Putamen (tissue), 1 donor: ENCODE results near the gene MEN1.

Experiments
- DNase-seq: peaks from one replicate; pipeline ENCODE4 v3.0.0-alpha.2; 2016; ENCODE audit warnings: low spot score

The MEN1 gene

GRCh38 chr11:64784813-64785581, 25.4 kb downstream of the MEN1 start:
- no peak for DNase-seq

- DNase-seq, result peak; percentile 100
Observed at GRCh38 chr11:64778473-64779298, 31.7 kb downstream of the MEN1 start, which contains the start of gene SF1. TSS of gene SF1 (minus strand) at chr11:64778542. CDS start at chr11:64778392, 150 bp downstream.

GRCh38 chr11:64778223-64778472, 32.2 kb downstream of the MEN1 start:
- no peak for DNase-seq

- DNase-seq, result peak; percentile 85
Observed at GRCh38 chr11:64777449-64778222, 32.7 kb downstream of the MEN1 start.

GRCh38 chr11:64776875-64777274, 33.5 kb downstream of the MEN1 start:
- no peak for DNase-seq

GRCh38 chr11:64776425-64776824, 33.9 kb downstream of the MEN1 start:
- DNase-seq, result no peak

DNA sequence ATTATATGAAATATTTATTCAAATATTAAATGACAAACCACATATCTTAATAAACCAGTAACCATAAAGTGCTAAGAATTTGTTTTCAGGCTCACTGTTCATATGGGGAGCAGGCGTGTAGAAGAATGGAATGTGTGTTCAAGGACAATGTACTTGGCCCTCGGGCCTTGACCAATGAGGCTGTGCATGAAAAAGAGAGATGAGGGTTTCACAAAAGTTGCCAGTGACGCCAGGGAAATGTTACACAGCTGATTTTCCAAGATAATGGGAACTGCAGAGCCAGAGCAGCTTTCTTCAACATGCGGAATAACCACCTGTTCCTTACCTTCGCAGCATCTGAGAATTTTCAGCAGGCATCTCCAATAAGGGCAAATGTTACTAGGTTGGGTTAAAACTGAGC, 36.2 kb downstream of the MEN1 start:
- DNase-seq, result no peak

- no peak for DNase-seq
Observed at GRCh38 chr11:64772303-64773018, 37.9 kb downstream of the MEN1 start.

DNA sequence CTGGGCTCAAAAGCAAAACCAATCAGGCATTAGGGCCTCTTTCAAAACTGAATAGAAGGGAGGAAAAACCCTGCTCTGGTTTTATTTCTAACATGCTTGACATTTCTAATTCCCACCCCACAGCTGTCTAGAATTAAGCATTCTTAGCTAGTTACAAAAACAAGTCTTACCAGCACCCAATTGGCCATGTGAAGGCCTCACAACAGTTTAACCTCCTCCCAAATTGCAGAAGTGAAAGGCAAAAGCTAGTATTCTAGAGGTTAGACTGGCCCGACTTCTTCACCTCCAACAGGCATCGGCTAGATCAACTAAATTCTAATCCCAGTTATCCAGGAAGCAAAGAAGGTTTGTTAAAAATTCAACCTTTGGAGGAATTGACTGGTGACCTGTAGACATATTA, 38.5 kb downstream of the MEN1 start:
- no peak for DNase-seq

- no peak for DNase-seq
Observed at GRCh38 chr11:64770120-64770519, 40.2 kb downstream of the MEN1 start.

GRCh38 chr11:64769283-64769682, 41.1 kb downstream of the MEN1 start:
- no peak for DNase-seq

GRCh38 chr11:64768300-64768694, 42.1 kb downstream of the MEN1 start:
- DNase-seq, result no peak

DNA sequence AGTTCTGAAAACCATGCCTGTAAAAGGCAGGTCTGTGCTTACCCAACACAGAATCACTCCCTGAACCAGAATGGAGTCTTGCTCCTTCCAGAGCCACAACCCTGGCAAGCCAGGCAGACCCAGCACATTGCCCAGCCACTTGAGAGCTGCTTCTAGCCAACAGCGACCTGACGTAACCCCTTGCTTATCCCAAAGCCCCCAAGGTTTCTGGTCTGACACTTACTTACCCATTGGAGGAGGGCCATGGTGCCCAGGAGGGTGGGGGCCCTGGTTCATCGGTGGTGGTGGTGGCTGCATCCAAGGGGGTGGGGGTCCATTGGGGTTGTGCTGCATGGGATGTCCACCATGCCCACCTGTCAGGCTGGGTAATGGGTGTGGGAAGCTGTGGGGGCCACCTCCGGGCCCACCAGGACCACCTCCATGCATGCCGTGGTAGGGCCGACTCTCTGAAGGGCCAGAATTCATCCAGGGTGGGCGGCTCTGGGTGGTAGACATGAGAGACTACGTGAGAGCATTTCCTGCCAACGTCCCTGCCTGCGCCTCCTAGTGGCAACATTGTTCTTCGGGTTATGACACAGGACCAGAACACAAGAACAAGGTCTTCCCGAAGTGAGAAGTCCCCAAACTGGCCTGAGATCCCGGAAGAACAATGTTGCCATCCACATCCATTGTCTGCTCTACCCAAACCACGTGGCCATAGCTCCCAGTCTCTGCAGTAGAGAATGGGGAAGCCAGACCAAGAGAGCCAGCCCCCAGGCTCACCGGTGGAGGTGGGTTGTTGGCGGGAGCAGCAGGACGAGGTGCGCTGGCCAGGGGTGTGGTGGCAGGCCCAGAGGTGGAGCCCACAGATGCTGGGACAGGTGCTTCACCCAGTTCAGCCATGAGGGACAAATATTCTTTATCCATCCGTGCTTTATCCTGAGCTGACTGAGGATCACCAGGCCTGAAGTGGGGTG, 42.7 kb downstream of the MEN1 start:
- no peak for DNase-seq

DNA sequence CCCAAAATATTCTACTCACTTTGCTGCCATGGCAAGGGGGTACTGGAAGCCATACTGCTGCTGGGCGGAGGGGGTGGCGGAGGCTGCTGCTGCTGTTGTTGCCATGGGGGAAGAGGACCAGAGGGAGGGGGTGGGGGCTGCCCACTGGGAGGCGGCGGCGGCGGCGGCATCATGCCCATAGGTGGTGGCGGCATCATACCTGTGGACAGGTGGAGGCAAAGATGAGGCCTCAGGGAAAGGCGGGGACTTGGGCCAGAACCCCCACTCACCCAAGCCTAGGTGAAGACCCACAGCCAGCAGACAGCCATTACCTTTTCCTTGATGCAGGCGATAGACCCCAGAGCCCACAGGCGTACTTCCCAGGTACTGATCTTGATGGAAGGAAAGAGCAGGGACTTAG, 43.5 kb downstream of the MEN1 start:
- DNase-seq, result no peak

DNA sequence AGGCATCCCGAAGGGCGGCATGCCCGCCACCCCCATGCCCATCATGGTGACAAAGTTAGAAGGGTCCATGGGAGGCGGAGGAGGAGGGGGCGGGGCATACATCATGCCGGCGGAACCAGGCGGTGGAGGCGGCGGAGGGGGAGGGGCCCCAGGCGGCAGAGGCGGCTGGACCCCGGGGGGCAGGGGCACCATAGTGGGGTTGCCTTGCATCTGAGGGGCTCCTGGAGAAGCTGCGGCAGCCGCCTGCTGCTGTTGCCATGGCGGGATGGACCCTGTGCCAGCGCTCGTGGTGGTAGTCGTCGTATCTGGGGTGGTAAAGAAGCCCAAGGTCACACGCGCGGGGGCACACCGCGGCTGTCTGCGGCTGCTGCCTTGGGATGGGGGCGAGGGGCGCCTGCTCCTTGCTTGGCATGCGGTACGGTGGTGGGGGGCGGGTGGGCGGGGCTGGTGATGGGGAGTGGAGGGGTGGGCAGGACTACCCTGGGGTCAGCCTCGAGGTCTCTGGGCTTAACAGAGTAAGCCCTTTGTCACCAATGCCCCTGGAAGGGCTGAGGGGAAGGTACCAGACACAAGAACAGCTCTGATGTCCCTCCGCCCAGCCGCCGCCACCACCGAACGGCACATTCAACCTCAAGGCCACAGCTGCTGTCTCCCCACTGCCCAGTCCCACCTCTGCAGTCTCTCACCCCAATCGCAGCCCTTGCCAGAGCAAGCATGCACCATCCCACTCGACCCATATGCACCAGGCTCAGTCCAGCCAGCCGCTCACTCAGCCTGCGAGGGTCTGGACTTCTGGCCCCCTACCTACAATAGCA, 44.3 kb downstream of the MEN1 start:
- no peak for DNase-seq

DNA sequence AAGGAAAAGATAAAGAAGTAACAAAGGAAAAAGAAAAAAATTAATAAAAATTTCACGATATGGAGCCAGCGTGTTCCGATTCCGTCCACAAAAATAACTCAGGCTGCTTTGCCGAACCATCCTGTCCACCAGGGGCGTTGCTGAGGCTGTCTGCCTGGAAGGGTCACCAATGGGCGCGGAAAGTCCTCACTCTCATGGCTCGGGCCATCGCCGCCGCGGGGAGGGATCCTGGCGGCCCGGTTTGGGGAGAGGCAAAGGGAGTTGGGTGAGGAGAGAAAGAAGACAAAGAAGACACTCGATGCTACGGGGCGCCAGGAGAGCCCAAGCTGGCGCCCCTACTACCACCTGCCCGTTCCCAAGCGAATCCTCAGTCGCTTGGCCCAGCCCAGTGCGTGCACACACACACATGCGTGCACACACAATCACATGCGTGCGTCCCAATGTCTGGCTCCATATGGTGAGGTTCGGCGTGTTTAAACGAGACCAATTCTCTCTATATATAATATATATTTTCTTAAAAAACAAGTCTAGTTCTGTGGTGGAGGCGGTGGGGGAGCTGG, 45.0 kb downstream of the MEN1 start:
- DNase-seq, result no peak

DNA sequence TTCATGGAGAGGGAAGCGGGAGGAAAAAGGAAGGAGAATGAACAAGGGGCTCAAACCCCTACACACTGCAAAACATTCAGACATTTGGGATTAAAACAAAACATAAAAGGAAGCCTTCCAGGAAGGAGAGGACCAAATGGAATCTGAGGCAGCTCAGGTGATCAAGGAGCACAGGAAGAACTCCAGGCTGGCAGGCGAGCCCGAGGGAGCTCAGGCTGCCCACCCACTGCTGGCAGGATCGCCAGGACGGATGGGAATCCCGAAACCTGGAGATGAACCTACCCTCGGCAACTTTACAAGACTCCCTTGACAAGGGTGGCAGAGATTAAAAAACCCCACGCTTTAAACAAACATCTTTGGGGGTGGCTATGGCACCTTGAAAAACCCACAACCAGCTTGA, 45.6 kb downstream of the MEN1 start:
- DNase-seq, result no peak

DNA sequence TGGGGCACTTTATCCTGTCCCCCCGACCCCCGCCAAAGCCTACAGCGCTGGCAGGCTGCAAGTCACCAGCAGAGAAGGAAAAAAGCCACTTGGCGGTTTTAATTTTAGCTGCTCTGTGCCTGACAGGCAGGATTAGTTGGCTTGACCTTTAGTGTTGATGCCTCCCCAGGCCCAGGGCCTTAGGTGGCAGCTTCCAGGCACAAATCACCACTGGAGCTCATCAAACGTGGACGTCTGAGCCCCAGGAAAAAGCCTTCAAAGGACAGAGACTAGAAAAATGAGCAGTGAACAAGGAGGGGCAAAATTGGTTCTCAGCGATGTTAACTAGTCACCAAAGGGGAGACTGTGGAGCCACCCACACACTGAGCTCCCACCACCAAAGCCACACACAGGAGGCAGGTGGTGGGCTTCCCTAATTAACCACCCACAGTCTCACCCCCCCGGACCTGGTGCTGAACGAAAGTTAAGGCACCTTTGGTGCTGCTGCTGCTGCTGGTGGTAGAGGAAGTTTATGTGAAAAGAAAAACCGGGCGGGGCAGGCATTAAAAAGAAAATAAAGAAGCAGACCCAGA, 46.2 kb downstream of the MEN1 start:
- no peak for DNase-seq

DNA sequence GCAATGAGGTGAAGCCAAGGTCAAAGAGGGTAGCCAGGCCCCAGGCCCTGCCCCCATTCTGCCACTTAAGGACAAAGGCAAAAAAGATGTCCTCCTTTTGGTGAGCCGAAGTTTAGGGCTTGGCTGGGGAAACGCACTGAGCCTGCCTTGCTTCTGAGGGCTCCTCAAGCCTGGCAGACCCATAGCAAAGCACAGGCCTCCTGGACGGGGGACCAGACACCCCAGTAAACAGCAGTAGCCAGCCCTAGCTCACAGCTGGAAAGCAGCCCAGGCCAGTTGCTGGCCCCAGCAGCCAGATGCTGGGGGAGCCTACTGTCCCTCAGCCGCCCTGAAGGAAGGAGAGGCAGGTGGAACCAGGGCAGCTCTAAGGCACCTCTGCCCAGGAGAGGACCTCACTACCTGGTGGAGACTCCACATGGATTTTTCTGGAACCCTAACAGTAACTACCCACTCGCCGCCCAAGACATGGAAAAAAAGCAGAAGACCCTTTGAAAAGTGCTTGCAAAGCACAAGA, 46.8 kb downstream of the MEN1 start:
- DNase-seq, result no peak
